ENCODE results near the gene MYO10. TPM values are rescaled to one million over a fixed set of nuclear protein-coding genes. Genes with fewer than 3 reads are reported as not detected.
"Not testable (repeated sequence)": the region's sequence is repeated elsewhere in the genome, so short reads cannot be mapped to it uniquely, and the experiment has no call there.

Gene MYO10
- polyA plus RNA-seq, 3 donors: 38.1 to 42.3 (median 38.2) TPM

DNA sequence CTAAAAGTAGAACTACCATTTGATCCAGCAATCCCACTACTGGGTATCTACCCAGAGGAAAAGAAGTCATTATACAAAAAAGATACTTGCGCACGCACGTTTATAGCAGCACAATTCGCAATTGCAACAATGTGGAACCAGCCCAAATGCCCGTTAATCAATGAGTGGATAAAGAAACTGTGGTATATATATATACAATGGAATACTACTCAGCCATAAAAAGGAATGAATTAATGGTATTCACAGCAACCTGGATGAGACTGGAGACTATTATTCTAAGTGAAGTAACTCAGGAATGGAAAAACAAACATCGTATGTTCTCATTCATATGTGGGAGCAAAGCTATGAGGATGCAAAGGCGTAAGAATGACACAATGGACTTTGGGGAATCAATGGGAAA lies 104.8 kb downstream of the MYO10 start:
- not testable (repeated sequence) for DNase-seq (ENCODE audit: low read depth in 3 of 3, low spot score in 2 of 3)

DNA sequence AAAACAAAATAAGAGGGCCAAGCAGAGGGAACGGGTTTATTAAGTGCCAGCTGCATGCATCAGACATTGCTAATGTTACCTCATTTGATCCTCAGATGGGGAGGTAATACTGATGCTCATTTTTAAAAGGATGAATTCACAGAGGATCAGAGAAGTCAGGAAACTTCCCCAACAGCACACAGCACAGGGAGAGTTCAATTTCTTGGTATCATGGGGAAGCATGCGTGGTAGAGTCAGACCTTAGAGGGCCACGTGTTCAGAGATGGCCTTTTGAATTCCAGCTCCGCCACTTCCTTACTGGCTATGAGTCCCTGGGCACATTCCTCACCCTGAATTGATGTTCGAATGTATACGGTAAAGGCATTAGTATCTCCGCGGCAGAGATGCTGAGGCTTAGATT lies 108.3 kb downstream of the MYO10 start:
- no peak for DNase-seq (ENCODE audit: low read depth in 3 of 3, low spot score in 2 of 3)

DNA sequence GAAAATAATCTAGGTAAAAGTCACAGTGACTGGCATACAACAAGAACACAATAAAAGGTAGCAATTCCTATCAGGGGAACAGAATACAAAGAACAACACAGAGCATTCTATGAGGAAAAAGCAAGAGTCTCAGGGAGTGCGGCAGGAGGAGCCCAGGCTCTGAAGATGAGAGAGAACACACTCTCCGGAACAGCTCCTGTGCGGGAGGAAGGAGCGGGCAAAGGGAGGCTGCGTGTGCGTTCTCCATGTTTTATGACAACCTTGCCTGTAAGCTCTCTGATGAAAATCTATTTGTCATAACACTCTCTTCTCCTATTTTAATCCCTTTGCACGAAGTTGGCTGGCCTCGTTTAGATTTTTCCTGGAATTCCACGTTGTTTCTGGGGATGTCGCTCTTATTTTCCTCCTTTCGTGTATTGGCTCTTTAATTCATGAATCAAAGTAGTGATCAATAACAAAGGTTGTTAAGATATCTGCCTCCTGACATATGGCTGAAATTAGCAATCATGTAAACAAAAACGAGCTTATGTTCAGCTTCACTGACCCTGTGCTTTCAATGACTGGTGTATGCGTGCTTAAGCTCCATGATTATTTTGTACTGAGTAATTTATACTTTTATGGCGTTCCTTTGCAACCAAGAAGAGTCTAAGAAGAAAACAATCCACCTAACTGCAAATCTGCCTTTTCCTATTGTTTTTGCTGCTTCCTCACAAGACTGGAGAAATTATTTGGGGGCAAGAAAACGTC lies 109.5 kb downstream of the MYO10 start:
- DNase-seq (ENCODE audit: low read depth in 3 of 3, low spot score in 2 of 3): no peak

DNA sequence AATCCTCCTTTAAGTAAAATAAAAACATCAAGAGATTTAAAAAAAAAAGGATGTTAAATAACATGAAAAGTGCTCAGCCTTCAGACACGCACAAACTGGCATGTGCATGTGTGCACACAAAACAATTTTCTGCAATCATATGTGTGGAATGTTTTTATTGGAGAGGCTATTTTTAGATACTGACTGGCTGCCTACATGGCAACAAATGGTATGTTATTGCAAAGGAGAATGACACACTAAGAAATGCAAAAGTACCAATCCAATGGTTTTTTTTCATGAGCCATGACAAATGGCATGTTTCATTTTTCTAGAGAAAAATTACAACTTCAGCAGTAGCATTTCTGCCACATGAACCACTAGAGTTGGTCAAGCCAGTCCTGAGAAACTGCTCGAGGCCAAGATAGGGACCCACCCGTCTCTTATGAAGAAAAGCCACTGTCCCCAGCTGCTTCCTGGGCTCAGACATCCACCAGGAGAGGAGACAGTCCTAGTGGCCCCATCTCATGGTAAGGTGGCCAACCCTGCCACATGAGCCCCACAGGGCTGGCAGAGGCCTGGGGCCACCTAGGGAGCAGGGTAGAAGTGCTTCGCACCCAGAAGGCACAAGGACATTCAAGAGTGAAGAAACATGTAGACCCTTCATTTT lies 116.4 kb downstream of the MYO10 start:
- no peak for DNase-seq (ENCODE audit: low read depth in 3 of 3, low spot score in 2 of 3)

DNA sequence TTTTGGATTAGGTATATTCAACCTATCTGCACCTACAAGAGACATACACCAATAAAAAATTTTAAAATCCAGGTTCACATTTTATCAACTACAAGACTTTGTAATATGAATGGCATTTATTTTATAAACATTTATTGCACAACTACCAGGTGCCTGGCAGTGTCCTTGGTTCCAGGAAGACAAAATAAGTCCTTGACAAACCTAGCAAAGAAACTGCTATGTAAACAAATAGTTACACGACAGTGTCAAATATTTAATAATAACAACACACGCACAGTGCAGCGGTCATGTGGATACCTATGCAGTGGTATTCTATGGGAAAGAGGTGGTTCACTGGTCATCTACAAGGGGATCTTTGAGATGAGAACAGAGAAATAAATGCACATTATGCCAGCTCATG lies 120.7 kb downstream of the MYO10 start:
- no peak for DNase-seq (ENCODE audit: low read depth in 3 of 3, low spot score in 2 of 3)

DNA sequence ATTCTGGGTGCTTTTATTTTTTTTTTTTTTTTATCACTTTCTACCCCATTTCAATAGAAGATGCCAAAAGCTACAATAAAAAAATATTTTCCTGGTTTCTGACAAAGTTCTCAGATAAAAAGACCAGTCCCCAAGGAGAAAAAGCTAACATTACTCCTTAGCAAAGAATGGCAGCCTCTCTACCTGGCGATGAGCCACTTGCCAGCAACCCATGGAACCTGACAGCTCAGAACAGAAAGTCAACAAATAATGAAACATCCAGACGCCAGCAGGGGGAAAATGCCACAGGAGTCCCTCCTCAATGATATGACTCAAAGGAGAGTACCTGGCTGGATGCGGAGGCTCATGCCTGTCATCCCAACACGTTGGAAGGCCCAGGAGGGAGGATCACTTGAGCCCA lies 123.2 kb downstream of the MYO10 start:
- DNase-seq (ENCODE audit: low read depth in 3 of 3, low spot score in 2 of 3): no peak

DNA sequence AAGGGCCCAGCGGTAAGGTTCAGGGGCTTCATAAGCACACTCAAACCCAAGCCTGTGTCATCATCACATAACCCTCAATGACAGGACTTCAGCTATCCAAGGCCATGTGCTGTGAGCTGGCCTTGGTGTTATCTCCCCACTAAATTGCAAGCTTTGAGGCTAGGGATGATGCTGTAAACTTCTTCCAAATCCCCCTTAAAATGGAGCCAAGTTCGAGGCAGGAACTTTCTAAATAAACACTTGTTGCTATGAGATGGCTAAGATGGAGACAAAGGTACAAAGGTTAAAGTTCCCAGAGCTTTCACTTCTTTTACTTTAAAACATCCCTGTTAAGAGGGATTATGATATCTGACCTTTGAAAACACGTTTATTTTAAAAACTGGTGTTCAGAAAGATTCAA lies 123.6 kb downstream of the MYO10 start:
- DNase-seq (ENCODE audit: low read depth in 3 of 3, low spot score in 2 of 3): no peak

DNA sequence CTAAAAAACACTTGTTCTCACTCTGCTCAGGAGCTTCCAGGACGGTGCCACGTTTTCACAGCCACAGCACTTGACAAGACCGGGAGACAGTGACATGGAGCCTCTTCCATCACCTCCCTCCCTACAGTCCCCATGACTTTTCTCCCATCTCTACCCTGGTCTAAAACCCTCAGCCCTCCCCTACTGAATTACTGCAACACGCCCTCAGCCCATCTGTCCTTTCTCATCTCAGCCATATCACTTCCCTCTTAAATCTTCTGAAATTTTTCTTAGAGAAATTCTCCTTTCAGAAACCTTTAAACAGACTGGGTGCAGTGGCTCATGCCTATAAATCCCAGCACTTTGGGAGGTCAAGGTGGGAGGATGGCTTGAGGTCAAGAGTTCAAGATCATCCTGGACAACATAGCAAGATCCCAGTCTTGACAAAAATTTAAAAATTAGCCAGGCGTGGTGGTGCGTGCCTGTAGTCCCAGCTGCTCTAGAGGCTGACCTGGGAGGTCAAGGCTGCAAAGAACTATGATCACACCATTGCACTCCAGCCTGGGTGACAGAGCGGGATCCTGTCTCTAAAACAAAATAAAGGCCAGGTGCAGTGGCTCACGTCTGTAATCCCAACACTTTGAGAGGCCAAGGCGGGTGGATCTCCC lies 125.8 kb downstream of the MYO10 start:
- no peak for DNase-seq (ENCODE audit: low read depth in 3 of 3, low spot score in 2 of 3)

DNA sequence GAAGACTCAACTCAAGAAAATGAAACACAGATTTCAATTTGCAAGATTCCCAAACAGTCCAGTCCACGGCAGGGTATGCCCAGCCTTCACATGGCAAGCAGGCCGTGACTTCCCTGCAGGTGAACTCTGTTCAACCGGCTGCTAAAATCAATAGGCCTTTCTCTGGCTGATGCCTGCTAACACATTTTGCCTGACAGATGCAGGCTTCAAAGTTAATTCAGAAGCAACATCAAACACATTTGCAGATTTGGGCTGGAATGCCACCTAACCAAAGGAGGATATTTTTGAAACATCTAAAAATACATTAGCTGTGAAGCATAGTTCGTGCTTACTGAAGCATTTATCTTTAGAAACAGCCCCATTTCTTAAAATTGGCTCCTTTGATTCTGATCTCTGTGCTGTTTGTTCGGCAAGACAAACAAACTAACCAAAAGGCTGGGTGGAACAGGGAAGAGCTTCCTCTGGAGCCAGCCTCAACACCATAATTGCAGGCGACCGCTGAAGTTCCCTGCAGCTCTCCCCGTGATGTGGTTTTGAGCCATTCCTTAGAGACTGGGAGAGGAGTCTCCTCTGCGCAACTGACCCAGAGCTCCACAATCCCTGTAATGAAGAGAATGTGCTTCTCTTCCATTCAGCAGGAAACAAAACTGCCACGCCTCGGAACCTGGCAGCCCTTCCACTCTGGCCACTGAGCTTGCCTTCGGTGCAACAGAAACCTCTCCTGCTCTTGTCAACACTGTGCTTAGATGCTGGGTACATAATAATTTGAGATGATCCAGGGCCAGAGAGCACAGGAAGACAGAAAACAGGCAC lies 126.5 kb downstream of the MYO10 start:
- DNase-seq (ENCODE audit: low read depth in 3 of 3, low spot score in 2 of 3): no peak

DNA sequence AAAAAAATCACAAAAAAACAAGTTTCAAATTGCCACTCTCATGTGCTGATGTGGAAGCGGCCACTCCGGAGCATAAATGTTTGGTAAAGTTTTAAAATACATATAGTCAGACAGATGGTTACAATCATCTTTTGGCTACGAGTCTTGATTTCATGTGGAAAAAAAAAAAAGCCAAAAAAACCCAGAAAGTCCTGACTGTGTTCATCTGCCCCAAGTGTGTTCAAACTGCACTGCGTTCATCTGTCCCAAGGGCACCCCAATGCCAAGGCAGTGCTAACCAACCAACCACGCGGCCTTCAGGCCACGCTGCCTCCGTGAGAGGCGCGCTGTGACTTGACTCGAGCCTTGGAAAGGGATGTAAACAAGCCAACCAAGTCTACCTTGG lies 127.1 kb downstream of the MYO10 start:
- DNase-seq (ENCODE audit: low read depth in 3 of 3, low spot score in 2 of 3): no peak

DNA sequence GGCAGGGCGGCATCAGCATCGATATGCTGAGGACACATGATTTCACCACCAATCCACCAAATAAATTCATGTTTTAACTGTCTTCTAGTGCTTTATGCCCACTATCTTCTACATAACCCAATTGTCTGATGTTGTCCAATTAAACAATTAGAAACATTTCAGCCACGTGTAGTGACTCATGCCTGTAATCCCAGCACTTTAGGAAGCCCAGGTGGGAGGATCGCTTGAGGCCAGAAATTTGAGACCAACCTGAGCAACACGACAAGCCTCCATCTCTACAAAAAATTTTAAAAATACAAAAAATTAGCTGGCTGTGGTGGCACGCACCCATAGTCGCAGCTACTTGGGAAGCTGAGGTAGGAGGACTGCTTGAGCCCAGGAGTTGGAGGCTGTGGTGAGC lies 128.1 kb downstream of the MYO10 start:
- DNase-seq (ENCODE audit: low read depth in 3 of 3, low spot score in 2 of 3): no peak

DNA sequence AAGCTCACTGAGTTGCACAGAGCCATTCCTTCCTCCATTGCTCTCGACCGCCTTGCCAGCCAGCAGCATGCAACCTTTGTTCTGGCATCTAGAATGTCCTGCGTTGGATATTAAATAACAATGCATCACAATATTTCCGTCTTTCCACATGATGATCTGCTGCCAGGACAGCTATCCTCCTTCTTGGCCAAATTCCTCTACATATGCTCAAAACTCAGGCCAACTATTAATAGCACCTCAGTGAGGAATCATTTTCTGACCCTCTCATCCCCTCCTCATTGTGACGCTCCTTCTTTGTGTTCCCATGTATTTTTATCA lies 128.6 kb downstream of the MYO10 start:
- no peak for DNase-seq (ENCODE audit: low read depth in 3 of 3, low spot score in 2 of 3)

DNA sequence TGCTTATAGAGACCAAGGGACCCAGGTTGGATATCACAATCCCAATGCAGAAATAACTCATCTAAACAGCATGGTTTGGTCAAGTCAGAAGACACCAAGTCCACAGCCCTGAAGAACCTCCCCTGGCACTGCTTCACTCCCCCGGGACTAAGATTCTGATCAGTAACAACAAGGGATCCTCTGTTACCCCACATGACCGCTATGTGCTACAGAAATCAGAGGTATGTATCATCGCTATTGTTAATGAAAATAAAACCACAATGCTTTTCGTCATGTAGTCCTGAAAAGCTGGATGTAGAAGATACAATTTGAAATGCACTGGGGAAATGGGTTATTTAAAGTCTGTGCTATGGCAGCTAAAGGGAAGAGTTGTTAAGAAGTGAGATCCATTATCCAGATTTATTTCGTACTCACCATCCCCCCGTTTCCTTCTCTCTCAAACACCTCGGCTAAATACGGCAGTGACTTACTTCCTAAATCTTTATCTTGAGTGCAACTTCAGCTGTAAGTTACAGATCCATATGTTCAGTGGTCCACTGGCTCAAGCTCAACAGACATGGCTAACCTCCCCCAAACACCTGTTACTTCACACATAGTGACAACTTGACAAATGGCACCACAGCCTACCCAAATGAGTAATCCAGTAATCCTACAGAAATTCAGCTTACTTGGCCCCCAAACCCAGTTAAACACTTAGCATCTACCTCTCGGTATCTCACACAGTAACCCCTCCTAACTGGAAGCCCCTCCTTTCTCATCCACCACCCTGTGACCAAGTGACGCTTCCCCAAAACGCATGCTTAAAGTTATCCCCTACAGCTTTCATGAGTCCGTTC lies 129.2 kb downstream of the MYO10 start:
- DNase-seq (ENCODE audit: low read depth in 3 of 3, low spot score in 2 of 3): no peak

DNA sequence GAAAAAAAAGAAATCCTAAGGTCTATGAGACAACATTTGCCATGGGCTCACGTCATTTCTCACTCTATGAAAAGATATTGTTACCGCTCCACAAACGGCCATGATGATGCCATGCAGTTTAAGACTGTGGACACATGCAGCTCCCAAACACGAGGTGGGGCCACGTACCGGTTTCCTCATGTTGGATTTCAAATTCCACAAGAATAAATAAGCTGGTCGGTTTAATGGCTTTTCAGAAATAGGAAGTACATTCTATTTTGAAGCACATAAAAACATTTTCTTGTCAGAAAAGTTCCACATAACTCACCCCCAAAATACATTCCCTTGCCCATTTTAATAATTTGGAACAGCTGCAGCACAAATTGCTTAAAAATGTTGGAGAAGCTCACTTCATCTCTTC lies 130.6 kb downstream of the MYO10 start:
- DNase-seq (ENCODE audit: low read depth in 3 of 3, low spot score in 2 of 3): no peak

DNA sequence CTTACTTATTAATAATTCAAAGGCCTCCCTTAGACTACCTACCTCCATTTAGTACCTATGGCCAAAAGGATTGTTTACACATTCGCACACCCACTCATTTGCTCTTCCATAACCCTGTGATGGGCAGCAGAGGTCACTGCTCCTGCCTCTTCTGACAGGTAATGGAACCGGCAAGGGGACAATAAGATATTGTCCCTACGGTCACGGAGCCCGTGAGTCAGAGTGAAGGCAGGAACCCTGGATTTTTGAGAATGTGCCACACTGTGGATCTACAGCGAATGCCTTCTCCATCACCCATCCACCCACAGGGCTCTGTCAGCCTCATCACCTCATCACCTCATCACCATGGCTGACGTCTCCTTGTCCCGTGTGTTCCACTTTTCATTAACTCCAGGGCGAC lies 132.3 kb downstream of the MYO10 start:
- DNase-seq (ENCODE audit: low read depth in 3 of 3, low spot score in 2 of 3): no peak

DNA sequence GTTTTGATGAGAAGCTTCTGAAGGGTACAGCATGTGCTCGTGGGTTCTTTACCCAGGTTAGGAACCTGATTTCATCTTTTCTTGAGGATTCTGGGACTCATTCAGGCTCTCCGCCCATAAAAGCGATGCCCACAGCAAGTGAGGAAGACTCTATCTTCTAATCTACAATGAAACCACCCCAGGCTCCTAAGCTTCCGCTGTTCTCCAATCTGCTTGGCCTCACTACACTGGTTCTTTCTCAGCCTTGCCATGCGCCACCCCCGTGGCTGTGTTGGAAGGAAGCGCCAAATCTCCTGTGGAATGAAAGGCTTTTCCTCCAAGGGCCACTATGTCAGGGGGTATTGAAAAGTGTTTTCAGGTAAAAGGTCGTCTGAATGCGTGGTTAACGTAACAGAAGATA lies 135.6 kb downstream of the MYO10 start:
- no peak for DNase-seq (ENCODE audit: low read depth in 3 of 3, low spot score in 2 of 3)

DNA sequence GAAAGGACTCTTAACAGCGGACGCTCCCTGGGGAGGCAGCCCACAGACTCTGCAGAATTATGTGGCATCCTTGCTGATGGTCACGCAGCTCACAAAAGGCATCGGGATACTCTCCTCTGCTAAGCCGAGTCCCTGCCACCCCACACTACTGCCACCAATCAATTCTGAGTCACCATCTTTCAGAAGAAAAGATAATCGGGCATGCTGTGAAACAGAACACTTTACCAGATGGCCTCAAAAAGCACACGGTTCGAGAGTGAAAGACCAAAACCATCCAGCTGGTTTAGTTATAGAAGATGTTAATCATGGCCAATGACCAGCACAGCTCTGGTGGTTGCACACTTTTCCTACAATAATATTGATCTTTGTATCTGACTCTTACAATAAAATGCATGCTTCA lies 136.3 kb downstream of the MYO10 start:
- DNase-seq (ENCODE audit: low read depth in 3 of 3, low spot score in 2 of 3): no peak

DNA sequence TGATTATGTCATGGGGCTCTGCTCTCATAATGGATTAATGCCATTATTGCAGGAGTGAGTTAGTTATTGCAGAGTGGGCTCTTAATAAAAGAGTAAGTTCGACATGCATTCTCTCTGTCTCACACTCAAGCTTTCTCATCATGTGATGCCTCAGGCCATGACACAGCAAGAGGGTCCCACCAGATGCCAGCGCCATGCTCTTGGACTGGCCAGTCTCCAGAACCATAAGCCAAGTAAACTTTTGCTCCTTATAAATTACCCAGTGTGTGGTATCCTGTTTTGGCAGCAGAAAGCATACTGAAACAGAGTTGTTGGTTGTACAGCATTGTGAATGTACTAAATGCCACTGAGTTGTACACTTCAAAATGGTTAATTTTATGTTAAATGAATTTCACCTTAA lies 138.1 kb downstream of the MYO10 start:
- no peak for DNase-seq (ENCODE audit: low read depth in 3 of 3, low spot score in 2 of 3)

DNA sequence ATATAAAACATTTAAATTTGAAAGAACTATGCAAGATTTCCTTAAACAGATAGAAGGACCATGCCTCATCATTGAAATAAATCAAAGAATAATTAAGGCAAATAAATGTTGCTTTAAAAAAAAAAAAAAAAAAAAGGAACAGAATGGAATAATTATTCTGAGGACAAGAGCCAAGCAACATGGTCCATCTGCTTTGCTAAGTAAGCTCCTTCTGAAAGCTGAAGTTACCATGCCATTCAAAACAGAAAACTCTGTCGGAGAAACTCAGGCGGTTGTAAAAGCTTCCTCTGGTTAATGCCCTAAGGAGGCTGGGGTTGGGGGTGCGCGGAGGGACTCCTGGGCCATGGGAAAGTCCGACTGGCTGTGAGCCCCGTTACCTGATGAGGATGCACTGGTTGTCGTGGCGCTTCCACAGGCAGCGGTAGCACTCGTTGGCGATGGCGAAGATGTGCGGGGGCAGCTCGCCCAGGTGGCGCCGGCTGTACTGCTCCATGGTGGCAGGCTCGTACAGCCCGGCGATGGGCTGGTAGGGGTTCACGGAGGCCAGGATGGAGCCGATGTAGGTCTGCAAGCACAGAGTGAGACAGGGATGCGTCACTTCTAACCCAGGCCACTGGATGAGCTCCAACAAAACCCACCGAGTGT lies 141.7 kb downstream of the MYO10 start:
- DNase-seq (ENCODE audit: low read depth in 3 of 3, low spot score in 2 of 3): no peak

DNA sequence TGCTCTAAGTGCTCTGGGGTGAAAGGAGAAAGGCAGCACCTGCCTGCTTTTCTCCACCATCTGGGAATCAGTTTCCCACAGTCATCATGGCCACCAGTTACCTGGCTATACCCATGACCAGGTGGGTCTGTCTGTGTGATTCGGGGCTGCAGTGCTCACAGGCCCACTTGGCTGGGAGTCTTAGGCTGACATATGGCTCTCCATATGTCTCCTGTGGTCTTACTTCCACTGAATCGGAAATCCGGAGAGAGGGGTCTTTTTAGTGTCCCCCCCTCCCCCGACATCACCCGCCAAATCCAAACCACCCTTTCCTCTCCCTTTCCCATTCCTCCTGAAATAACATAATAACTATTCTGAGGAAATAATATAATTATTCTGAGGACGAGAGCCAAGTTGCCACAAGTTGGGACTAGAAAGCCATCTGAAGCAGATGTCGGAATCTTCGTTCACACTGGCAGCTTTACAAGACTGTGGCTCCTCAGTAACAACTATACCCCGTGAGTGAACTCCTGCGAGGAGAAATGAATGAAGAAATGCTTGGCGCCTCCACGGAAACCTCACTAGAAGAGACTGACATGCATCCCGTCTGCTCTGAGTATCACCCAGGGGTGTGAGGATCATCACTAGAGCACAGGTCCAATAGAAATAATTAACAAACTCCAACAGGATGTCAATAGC lies 143.4 kb downstream of the MYO10 start:
- DNase-seq (ENCODE audit: low read depth in 3 of 3, low spot score in 2 of 3): no peak

Measured in right renal cortex interstitium (tissue), 3 donors.